Suprapubic skin (tissue), 4 donors: ENCODE results near the gene SCN4A.

ENCODE experiments used
- CTCF ChIP-seq, 2 donors: fragments of 200-600 bp in 1 of 2; fragments of 450-650 bp in 1 of 2; sonication (generic) in 1 of 2; IDR thresholded peaks; one replicate each; pipeline ENCODE4 v1.5.1; 2016 to 2019; ENCODE audit warnings: antibody characterized with exemption in 2 of 2, mild to moderate bottlenecking in 1 of 2, moderate library complexity in 1 of 2
- EP300 ChIP-seq: sonication (generic); formaldehyde crosslinking; IDR thresholded peaks from one replicate; pipeline ENCODE4 v1.6.1; 2017; ENCODE audit warnings: antibody characterized with exemption
- POLR2A ChIP-seq, 2 donors: fragments of 450-650 bp; IDR thresholded peaks; one replicate each; pipeline ENCODE4 v1.6.1; 2017; ENCODE audit warnings: antibody characterized with exemption in 2 of 2, mild to moderate bottlenecking in 2 of 2, moderate library complexity in 2 of 2
- POLR2AphosphoS5 ChIP-seq, 3 donors: sonication (generic); formaldehyde crosslinking; IDR thresholded peaks; one replicate each; pipeline ENCODE4 v1.6.1; 2017; ENCODE audit warnings: antibody characterized with exemption in 3 of 3

- TF ChIP-seq CTCF (IDR thresholded peaks at IDR 0.05) (no peak), EP300 (no peak), POLR2A (IDR thresholded peaks at IDR 0.05) (no peak), POLR2AphosphoS5 (IDR thresholded peaks at IDR 0.05) (no peak)
Observed at GRCh38 chr17:64020056-64020766, 47.5 kb upstream of the SCN4A start, which contains the start of gene ICAM2.
